ENCODE measurements around the gene F13A1. TPM values are rescaled to one million over a fixed set of nuclear protein-coding genes. Genes with fewer than 3 reads are reported as not detected.
"Not testable (repeated sequence)": the region's sequence is repeated elsewhere in the genome, so short reads cannot be mapped to it uniquely, and the experiment has no call there.

Gene F13A1
- polyA plus RNA-seq, 1 of the 3 experiments (the other 2 are of a cell fraction) = not detected

DNA sequence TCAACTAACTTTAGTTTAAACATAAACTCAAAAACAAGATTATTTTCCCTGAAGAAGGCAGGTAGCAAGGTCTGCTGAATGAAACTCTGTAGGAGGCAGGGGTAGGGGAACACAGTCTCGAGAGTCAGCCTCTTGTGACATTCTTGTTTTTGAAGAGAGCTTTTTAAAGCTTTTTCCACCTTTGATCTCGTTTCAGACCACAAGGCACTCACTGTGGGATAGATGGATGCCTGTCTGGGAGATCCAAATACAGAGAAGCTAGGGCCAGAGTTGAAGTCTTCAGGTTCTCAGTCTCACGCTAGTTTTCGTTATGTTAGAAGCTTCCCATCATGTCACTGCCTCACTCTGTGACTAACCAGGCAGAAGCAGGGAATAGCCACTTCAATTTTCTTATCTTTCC, 14.9 kb downstream of the F13A1 start:
- Histone ChIP-seq H3K27me3 (ENCODE audit: insufficient read depth) (no peaks in the 10 kb centered on the region), H3K4me3 (ENCODE audit: low read depth in 2 of 2, low read length in 1 of 2) (no peak overlapping the region), H3K4me1 (ENCODE audit: control insufficient read depth in 1 of 2, insufficient read depth in 2 of 2, low read depth in 1 of 2, low read length in 1 of 2) (no peaks in the 10 kb centered on the region), H3K4me2 (no peak overlapping the region), H3K9ac (no peak overlapping the region), H3K27ac (ENCODE audit: low read depth in 2 of 2, low read length in 1 of 2) (no peak overlapping the region), H3K79me2 (ENCODE audit: insufficient read depth) (no peaks in the 10 kb centered on the region), H3F3A (replicated peaks; ENCODE audit: insufficient read depth) (no peaks in the 10 kb centered on the region), H4K20me1 (ENCODE audit: insufficient read depth) (no peaks in the 10 kb centered on the region), H2AFZ (ENCODE audit: low read depth) (no peak overlapping the region), H3K9me2 (no peaks in the 10 kb centered on the region), H3K9me3 (no peaks in the 10 kb centered on the region), H3K36me3 (replicated peaks in 1 of 2; ENCODE audit: control insufficient read depth in 1 of 2, insufficient read depth in 2 of 2, low read length in 1 of 2) (no peaks in the 10 kb centered on the region)
- no peak for DNase-seq
- TF ChIP-seq RAD21 (IDR thresholded peaks at IDR 0.05; ENCODE audit: low read length) (no peak), RCOR1 (IDR thresholded peaks at IDR 0.05; ENCODE audit: low read length) (no peak), JUND (IDR thresholded peaks at IDR 0.05) (no peak), EZH2phosphoT487 (IDR thresholded peaks at IDR 0.05; ENCODE audit: borderline replicate concordance, low read depth) (no peak), CHD2 (IDR thresholded peaks at IDR 0.05; ENCODE audit: low read length, partially characterized antibody) (no peak), TCF12 (IDR thresholded peaks at IDR 0.05) (no peak), SIN3A (IDR thresholded peaks at IDR 0.05; ENCODE audit: borderline replicate concordance, low read depth, low read length) (no peak), TAF1 (IDR thresholded peaks at IDR 0.05; ENCODE audit: borderline replicate concordance, low read depth, low read length) (no peak), SMC3 (IDR thresholded peaks at IDR 0.05; ENCODE audit: low read depth, low read length) (no peak), TEAD4 (IDR thresholded peaks at IDR 0.05; ENCODE audit: borderline replicate concordance, insufficient read depth) (no peak)
- TF ChIP-seq, protein P1, sequence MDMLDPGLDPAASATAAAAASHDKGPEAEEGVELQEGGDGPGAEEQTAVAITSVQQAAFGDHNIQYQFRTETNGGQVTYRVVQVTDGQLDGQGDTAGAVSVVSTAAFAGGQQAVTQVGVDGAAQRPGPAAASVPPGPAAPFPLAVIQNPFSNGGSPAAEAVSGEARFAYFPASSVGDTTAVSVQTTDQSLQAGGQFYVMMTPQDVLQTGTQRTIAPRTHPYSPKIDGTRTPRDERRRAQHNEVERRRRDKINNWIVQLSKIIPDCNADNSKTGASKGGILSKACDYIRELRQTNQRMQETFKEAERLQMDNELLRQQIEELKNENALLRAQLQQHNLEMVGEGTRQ (IDR thresholded peaks at IDR 0.05; ENCODE audit: borderline replicate concordance, low read depth, low read length) = no peak
- TF ChIP-seq, protein P2, sequence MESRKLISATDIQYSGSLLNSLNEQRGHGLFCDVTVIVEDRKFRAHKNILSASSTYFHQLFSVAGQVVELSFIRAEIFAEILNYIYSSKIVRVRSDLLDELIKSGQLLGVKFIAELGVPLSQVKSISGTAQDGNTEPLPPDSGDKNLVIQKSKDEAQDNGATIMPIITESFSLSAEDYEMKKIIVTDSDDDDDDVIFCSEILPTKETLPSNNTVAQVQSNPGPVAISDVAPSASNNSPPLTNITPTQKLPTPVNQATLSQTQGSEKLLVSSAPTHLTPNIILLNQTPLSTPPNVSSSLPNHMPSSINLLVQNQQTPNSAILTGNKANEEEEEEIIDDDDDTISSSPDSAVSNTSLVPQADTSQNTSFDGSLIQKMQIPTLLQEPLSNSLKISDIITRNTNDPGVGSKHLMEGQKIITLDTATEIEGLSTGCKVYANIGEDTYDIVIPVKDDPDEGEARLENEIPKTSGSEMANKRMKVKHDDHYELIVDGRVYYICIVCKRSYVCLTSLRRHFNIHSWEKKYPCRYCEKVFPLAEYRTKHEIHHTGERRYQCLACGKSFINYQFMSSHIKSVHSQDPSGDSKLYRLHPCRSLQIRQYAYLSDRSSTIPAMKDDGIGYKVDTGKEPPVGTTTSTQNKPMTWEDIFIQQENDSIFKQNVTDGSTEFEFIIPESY (IDR thresholded peaks at IDR 0.05; ENCODE audit: borderline replicate concordance, low read depth) = no peak
- TF ChIP-seq, protein P3, sequence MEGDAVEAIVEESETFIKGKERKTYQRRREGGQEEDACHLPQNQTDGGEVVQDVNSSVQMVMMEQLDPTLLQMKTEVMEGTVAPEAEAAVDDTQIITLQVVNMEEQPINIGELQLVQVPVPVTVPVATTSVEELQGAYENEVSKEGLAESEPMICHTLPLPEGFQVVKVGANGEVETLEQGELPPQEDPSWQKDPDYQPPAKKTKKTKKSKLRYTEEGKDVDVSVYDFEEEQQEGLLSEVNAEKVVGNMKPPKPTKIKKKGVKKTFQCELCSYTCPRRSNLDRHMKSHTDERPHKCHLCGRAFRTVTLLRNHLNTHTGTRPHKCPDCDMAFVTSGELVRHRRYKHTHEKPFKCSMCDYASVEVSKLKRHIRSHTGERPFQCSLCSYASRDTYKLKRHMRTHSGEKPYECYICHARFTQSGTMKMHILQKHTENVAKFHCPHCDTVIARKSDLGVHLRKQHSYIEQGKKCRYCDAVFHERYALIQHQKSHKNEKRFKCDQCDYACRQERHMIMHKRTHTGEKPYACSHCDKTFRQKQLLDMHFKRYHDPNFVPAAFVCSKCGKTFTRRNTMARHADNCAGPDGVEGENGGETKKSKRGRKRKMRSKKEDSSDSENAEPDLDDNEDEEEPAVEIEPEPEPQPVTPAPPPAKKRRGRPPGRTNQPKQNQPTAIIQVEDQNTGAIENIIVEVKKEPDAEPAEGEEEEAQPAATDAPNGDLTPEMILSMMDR (IDR thresholded peaks at IDR 0.05) = no peak
- TF ChIP-seq, protein P4, sequence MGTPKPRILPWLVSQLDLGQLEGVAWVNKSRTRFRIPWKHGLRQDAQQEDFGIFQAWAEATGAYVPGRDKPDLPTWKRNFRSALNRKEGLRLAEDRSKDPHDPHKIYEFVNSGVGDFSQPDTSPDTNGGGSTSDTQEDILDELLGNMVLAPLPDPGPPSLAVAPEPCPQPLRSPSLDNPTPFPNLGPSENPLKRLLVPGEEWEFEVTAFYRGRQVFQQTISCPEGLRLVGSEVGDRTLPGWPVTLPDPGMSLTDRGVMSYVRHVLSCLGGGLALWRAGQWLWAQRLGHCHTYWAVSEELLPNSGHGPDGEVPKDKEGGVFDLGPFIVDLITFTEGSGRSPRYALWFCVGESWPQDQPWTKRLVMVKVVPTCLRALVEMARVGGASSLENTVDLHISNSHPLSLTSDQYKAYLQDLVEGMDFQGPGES (IDR thresholded peaks at IDR 0.05; ENCODE audit: low read depth, low read length) = no peak
- 0% methylated on average over 4 of the region's 4 CpGs for WGBS (ENCODE audit: low lambda C conversion rate)
- POLR2A ChIA-PET = no interaction called here
- CTCF ChIA-PET = no interaction called here

DNA sequence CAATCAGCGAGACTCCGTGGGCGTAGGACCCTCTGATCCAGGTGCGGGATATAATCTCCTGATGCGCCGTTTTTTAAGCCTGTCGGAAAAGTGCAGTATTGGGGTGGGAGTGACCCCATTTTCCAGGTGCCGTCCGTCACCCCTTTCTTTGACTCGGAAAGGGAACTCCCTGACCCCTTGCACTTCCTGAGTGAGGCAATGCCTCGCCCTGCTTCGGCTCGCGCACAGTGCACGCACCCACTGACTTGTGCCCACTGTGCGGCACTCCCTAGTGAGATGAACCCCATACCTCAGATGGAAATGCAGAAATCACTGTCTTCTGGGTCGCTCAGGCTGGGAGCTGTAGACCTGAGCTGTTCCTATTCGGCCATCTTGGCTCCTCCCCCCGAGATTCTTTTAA, 20.1 kb downstream of the F13A1 start:
- WGBS (ENCODE audit: low lambda C conversion rate) = 48% methylated on average over 14 of the region's 19 CpGs
- H3K4me2 ChIP-seq; H3K9me2 ChIP-seq; H3K36me3 ChIP-seq (replicated peaks in 1 of 2; ENCODE audit: control insufficient read depth in 1 of 2, insufficient read depth in 2 of 2, low read length in 1 of 2); H4K20me1 ChIP-seq (ENCODE audit: insufficient read depth); H3K27me3 ChIP-seq (ENCODE audit: insufficient read depth); POLR2A ChIA-PET; H3K9ac ChIP-seq; H3K9me3 ChIP-seq; H3K27ac ChIP-seq (ENCODE audit: low read depth in 2 of 2, low read length in 1 of 2); CTCF ChIA-PET; H3F3A ChIP-seq (replicated peaks; ENCODE audit: insufficient read depth); H2AFZ ChIP-seq (ENCODE audit: low read depth); H3K4me1 ChIP-seq (ENCODE audit: control insufficient read depth in 1 of 2, insufficient read depth in 2 of 2, low read depth in 1 of 2, low read length in 1 of 2); H3K4me3 ChIP-seq (ENCODE audit: low read depth in 2 of 2, low read length in 1 of 2); H3K79me2 ChIP-seq (ENCODE audit: insufficient read depth); DNase-seq: not testable (repeated sequence)

Measured in SK-N-SH (cell line).